Skeletal muscle tissue (tissue), 4 donors: ENCODE measurements around the gene CFAP107. TPM values are rescaled to one million over a fixed set of nuclear protein-coding genes. Genes with fewer than 3 reads are reported as not detected.
"Not testable (repeated sequence)": the region's sequence is repeated elsewhere in the genome, so short reads cannot be mapped to it uniquely, and the experiment has no call there.

Source experiments
- H3K27ac ChIP-seq: one replicate; pipeline ENCODE4 v1.7.0; 2013; ENCODE audit warnings: mild to moderate bottlenecking, low read depth, low read length, inconsistent platforms
- H3K27me3 ChIP-seq, 3 donors: one replicate each; pipeline ENCODE4 v1.7.0; 2013; ENCODE audit warnings: low read length in 3 of 3; ENCODE audit not compliant: control insufficient read depth in 3 of 3, insufficient read depth in 3 of 3
- H3K36me3 ChIP-seq, 3 donors: one replicate each; pipeline ENCODE4 v1.7.0; 2013; ENCODE audit warnings: low read length in 3 of 3; ENCODE audit not compliant: control insufficient read depth in 3 of 3, insufficient read depth in 3 of 3
- H3K4me1 ChIP-seq, 3 donors: one replicate each; pipeline ENCODE4 v1.7.0; 2013; ENCODE audit warnings: low read length in 3 of 3, mild to moderate bottlenecking in 3 of 3; ENCODE audit not compliant: control insufficient read depth in 3 of 3, insufficient read depth in 3 of 3
- H3K4me3 ChIP-seq, 3 donors: one replicate each; pipeline ENCODE4 v1.7.0; 2013; ENCODE audit warnings: low read length in 3 of 3
- H3K9ac ChIP-seq, 3 donors: one replicate each; pipeline ENCODE4 v1.7.0; 2013; ENCODE audit warnings: low read length in 3 of 3, mild to moderate bottlenecking in 3 of 3, moderate library complexity in 2 of 3, low read depth in 1 of 3
- H3K9me3 ChIP-seq, 3 donors: one replicate each; pipeline ENCODE4 v1.7.0; 2013; ENCODE audit warnings: low read length in 3 of 3; ENCODE audit not compliant: control insufficient read depth in 3 of 3
- total RNA-seq: library from RNA; depleted of rRNA; stranded (reverse); fragments of >200 nt; gene quantifications from one replicate; pipeline ENCODE4 v1.2.3, GENCODE V29; 2014
- donor health status: Osteomylitis.

CFAP107 gene
- total RNA-seq, 1 donor from 2014 or later = under 0.01 TPM

- Histone ChIP-seq H3K4me3 (no peak within 1 kb of the TSS), H3K9me3 (no peaks in the 10 kb centered on the region), H3K27me3 (peaks cover 3 to 14% (median 9%) of the 10 kb centered on the region in 3 donors), H3K27ac (no peak within 1 kb of the TSS), H3K9ac (no peak within 1 kb of the TSS), H3K36me3 (no peaks in the 10 kb centered on the region), H3K4me1 (no peaks in the 10 kb centered on the region)
Measured at GRCh38 chr1:12773438-12773837, 27.4 kb downstream of the CFAP107 start, which contains the start of gene PRAMEF12. Gene PRAMEF12 (plus strand): TSS chr1:12773738. CDS start chr1:12774868, 1,130 bp downstream.

- H3K9ac ChIP-seq = no peak overlapping the region
- no peaks in the 10 kb centered on the region for H3K4me1 ChIP-seq
- H3K36me3 ChIP-seq = no peaks in the 10 kb centered on the region
- H3K9me3 ChIP-seq = no peaks in the 10 kb centered on the region
- no peak overlapping the region for H3K4me3 ChIP-seq
- peaks cover 2 to 8% (median 7%) of the 10 kb centered on the region in 3 donors for H3K27me3 ChIP-seq
- no peak overlapping the region for H3K27ac ChIP-seq
Measured at GRCh38 chr1:12774801-12775345, 28.9 kb downstream of the CFAP107 start.

- Histone ChIP-seq H3K4me1 (no peaks in the 10 kb centered on the region), H3K9me3 (no peaks in the 10 kb centered on the region), H3K36me3 (no peaks in the 10 kb centered on the region), H3K4me3 (no peak overlapping the region), H3K27me3 (peaks cover 0 to 2% (median 2%) of the 10 kb centered on the region in 3 donors), H3K9ac (no peak overlapping the region), H3K27ac (no peak overlapping the region)
Measured at GRCh38 chr1:12775443-12775842, 29.4 kb downstream of the CFAP107 start.

GRCh38 chr1:12776801-12777557 lies 31.0 kb downstream of the CFAP107 start:
- H3K27me3 ChIP-seq = no peaks in the 10 kb centered on the region
- H3K9ac ChIP-seq = no peak overlapping the region
- no peak overlapping the region for H3K4me3 ChIP-seq
- no peaks in the 10 kb centered on the region for H3K4me1 ChIP-seq
- no peaks in the 10 kb centered on the region for H3K36me3 ChIP-seq
- H3K9me3 ChIP-seq = no peaks in the 10 kb centered on the region
- H3K27ac ChIP-seq = no peak overlapping the region

GRCh38 chr1:12778061-12778460 lies 32.1 kb downstream of the CFAP107 start:
- Histone ChIP-seq H3K27ac (no peak overlapping the region), H3K4me3 (no peak overlapping the region), H3K4me1 (no peaks in the 10 kb centered on the region), H3K9ac (no peak overlapping the region), H3K36me3 (no peaks in the 10 kb centered on the region), H3K27me3 (no peaks in the 10 kb centered on the region), H3K9me3 (no peaks in the 10 kb centered on the region)

DNA sequence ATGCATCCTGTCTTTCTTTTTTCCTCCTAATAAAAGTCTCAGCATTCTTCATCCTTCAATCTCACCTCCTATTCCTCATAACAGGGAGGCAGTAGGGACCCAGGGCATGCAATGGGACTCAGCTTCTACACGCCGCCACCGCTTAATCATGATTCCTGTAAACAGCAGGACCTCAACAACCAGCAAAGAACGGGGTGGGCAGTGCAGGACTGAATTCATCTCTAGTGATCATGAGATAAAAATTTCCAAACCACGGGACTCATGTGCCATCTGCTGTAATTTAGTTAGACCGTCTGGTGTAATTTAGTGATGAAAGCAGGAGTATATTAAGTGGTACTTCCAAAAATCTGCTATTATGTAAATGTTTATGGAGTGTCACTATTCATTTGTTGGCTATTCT lies 32.9 kb downstream of the CFAP107 start:
- H3K4me1 ChIP-seq = no peaks in the 10 kb centered on the region
- H3K36me3 ChIP-seq = no peaks in the 10 kb centered on the region
- H3K9me3 ChIP-seq = no peaks in the 10 kb centered on the region
- H3K4me3 ChIP-seq = no peak overlapping the region
- no peak overlapping the region for H3K27ac ChIP-seq
- no peak overlapping the region for H3K9ac ChIP-seq
- no peaks in the 10 kb centered on the region for H3K27me3 ChIP-seq

GRCh38 chr1:12781488-12781887 lies 35.5 kb downstream of the CFAP107 start:
- H3K4me1 ChIP-seq, H3K36me3 ChIP-seq, H3K27me3 ChIP-seq, H3K4me3 ChIP-seq, H3K9ac ChIP-seq, H3K27ac ChIP-seq, H3K9me3 ChIP-seq: not testable (repeated sequence)

- not testable (repeated sequence) for H3K4me3 ChIP-seq, H3K4me1 ChIP-seq, H3K9me3 ChIP-seq, H3K36me3 ChIP-seq, H3K27me3 ChIP-seq, H3K9ac ChIP-seq, H3K27ac ChIP-seq
Measured at GRCh38 chr1:12783783-12784182, 37.8 kb downstream of the CFAP107 start.

GRCh38 chr1:12784729-12785128 lies 38.7 kb downstream of the CFAP107 start:
- H3K27ac ChIP-seq, H3K27me3 ChIP-seq, H3K36me3 ChIP-seq, H3K9ac ChIP-seq, H3K4me1 ChIP-seq, H3K4me3 ChIP-seq, H3K9me3 ChIP-seq: not testable (repeated sequence)

DNA sequence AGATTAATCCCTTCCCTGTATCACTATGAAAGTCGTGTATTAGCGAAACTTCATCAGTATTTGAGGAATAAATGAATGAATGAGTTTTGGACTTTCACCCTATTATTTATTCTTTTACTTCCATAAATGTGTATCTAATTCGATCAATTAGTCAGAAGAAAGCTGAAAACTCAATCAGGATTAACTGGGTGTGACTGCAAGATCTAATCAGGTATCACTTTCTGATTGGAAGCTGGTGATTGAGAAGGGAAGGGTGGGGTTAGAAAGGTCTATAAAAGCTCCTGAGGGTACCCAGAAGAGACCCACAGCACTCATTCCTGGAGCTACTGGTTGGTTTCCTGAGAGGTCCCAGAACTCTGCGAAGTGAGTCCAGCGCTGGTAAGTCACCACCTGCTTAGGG lies 45.1 kb downstream of the CFAP107 start, which contains the start of gene PRAMEF1:
TSS of gene PRAMEF1 (plus strand) at position 301 of the 400 bp plus-strand sequence. CDS start 1,831 bp downstream, outside the sequence.
- not testable (repeated sequence) for H3K4me1 ChIP-seq, H3K9ac ChIP-seq, H3K36me3 ChIP-seq, H3K27ac ChIP-seq, H3K9me3 ChIP-seq, H3K27me3 ChIP-seq, H3K4me3 ChIP-seq
